ENCODE measurements around the gene BTBD8.
"Not testable (repeated sequence)": the region's sequence is repeated elsewhere in the genome, so short reads cannot be mapped to it uniquely, and the experiment has no call there.

Gene BTBD8

DNA sequence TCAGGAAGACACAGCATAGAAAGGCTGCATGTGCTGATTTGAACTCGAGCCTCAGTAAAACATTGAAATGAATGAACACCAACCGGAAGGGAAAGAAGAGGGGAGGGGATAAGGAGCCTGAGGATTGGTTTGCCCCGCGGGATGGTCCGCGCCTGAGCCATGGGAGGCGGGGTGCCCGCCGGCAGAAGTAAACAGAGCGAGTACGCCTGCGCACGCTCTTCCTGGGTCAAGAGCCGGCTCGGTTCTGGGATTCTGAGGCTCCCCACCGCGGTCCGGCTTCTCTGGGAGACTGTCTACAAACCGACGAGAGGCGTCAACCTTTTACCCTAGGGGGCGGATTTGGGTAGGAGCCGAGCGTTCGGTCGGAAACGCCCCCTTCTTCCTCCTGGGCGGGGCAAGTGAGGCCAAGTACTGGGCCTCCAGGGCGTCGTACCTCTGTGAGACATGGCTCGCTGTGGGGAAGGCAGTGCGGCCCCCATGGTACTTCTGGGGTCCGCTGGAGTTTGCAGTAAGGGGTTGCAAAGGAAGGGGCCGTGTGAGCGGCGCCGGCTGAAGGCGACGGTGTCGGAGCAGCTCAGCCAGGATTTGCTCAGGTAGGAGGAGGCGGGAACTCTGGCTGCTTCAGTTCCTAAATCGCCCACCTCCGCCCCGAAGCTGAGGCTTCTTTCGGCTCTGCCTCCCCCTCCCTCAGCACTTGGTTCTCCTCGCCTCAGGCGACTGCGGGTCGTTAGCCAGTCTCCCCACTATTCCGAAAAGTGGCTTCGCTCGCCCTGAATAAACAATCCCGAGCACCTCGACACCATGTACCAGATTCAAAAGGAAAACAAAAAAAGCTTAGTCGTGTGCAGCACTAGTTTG lies at the start of gene BTBD8:
Gene BTBD8 (plus strand): TSS at position 218 of the 858 bp plus-strand sequence. CDS start 227 bp downstream, at position 445.
- FAIRE-seq = peak; percentile 60
- peak; percentile 76 for DNase-seq (ENCODE audit: insufficient read length, low spot score)

DNA sequence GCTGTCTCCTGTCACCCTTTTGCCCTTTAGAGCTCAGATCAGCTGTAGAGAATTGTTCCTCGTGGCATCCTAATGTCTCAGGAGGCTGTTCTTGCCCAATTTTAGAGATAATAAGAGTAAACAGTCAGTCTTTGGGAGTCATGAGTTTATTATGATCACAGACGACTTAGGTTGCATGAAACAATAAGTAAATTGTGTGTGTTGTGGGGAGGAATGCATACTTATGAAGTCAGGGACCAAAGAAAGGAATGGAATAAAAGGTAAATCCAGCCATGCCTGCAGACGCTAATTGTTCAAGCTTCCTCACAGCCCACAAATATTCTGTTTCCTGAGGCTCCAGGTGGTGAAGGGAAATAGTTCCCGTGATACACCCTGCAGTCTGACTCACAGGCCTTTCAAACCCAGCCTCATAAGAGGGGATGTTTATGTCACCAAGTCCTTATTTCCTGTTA lies 49.5 kb upstream of the BTBD8 start:
- DNase-seq (ENCODE audit: insufficient read length, low spot score) (peak; percentile 30), FAIRE-seq (no peak)

DNA sequence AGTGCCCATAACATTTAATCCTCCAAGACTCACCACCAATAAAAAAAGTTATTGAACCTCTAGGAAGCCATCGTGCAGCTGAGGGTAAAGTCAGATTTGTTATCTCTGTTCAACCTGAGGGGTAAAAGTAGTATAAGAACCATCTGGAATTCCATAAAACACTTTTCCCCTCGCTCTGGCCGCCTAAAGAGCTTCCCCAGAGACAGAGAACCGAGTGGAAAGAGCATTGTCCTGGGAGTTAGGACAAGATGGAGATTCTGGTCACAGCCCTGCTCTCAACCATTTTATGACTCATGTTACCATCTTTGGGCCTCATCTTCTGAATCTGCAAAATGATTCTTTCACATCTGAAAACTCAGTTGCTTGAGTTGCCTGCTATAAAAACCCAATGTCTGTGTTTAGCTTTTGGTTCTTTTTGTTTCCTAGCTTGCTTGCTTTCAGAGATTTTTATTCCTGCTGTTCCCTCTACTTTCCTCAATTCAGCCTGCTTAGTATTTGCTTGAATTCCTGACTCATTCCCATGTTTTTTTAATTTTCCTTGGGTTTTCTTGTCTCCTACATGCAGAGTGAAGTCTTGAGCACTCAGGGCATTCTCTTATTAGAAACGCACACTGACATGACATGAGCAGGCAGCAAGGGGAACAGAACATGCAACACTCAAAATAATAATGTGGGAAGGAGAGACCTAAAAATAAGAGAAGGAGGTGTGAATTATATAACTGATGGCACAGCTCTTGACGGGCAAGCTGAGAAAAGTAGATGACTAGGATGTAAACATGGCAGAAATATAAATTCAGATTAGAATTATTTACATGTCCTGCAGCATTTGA lies 48.6 kb upstream of the BTBD8 start:
- FAIRE-seq (no peak), DNase-seq (ENCODE audit: insufficient read length, low spot score) (no peak)

DNA sequence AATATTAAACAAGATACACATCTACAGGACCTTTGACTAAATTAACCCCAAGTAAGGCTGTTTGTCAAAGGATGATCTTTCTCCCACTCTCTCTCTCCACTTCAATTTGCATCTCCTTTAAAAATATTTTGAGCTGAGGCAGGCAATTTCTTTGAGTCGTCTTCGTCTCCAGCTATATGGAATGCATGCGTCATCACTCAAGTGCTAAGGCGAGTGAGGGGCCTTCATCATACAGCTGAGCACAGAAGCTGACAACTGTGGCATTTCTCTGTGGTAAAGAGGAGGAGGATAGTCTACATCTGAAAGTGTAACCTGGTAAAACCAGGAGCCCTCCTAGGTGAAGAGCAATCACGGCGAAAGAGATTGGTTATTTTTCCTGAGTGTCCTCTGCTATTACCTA lies 42.7 kb upstream of the BTBD8 start:
- FAIRE-seq = no peak

DNA sequence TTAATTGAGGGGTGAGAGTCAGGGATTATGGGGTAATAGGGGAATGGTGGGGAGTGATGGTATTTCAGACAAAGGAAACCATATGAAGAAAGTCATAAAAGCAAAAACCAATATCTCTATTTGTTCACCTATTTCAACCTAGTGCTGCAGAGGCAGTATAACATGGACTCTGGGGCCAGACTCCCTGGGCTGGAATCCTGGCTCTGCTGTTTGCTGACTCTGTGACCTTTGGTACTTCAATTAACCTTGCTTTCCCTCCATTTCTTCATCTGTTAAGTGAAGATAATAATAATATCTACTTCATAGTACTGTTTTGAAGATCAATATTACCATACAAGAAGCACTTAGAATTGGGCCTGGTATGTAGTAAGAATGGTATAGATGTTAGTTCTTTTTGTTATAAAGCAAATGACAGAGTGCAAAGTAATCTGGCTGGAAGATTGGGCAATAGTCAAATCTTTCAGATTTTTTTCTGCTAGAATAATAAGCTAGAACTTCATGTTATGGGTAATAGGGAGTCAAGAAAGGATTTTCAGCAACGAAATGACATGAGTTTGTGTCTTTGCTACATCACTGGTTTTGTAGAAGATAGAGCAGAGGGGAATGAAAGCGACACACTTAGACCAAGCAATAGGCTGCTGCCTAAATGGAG lies 41.3 kb upstream of the BTBD8 start:
- no peak for FAIRE-seq

More for the DNA sequence above, 42.7 kb upstream of the BTBD8 start:
- DNase-seq (ENCODE audit: insufficient read length, low spot score) = peak; percentile 11

DNA sequence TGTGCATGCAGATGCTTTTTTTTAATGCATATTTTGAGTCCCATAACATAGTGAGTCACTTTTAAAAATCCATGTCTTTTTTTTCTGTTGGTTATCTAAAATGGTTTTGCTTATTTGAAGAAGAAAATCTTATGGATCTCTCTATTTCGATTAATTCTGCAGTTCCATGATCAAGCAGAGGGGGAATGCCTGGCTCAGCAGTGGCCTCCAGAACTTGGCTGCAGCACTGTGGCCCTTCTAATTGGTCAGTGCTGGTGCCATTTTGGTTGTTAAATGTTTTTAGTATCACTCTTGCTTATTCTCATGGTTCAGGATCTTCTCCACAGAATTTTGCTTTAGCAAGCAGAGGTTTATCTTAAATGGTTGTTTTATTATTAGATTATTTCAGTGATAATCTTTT lies 39.2 kb upstream of the BTBD8 start:
- FAIRE-seq = no peak
- DNase-seq (ENCODE audit: insufficient read length, low spot score) = no peak

More for the DNA sequence above, 41.3 kb upstream of the BTBD8 start:
- no peak for DNase-seq (ENCODE audit: insufficient read length, low spot score)

DNA sequence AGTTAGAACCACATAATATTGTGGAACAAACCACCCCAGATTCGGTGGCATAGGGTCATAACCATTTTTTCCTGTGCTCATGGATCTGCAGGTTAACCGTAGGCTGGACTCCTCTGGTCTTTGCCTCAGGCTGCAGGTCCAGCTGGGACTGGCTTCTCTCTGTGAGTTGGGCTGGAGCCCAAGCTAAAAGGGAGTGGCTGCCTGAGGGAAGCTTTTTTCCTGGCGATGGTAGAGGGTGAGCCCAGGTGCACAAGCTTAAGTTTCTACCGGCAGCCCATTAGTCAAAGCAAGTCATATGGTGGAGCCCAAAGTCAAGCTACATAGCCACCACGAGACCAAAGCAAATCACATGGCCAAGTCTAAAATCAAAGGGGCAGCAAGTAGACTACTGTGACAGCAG lies 36.5 kb upstream of the BTBD8 start:
- DNase-seq (ENCODE audit: insufficient read length, low spot score) = no peak
- FAIRE-seq = no peak

DNA sequence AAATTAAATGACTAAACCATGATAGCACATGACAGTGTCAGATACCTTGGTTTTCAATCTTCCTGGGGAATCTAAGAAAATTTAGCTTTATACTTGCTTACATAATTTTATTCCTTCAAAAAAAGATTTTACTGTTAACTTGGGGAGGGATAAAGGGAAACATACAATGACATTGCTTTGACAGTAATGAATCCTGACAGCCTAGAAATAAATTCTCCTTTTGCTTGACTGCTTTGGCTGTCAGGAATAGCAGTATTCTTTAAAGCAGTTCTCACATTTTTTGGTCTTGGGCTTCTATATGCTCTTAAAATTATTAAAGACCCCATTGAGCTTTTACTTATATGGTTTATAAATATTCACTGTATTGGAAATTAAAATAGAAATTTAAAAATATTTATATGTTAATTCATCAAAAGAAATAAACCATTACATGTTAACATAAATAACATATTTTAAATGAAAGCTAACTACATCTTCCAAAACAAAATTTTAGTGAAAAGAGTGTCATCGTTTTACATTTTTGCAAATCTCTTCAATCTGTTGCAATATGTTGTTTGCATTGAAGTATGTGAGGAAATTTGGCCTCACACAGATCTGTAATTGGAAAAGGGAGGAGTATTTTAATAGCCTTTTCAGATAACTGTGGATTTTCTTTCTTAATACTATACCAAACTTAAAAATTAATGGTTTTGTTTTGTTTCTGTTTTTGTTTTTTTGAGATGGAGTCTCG lies 34.2 kb upstream of the BTBD8 start:
- FAIRE-seq (no peak), DNase-seq (ENCODE audit: insufficient read length, low spot score) (no peak)

DNA sequence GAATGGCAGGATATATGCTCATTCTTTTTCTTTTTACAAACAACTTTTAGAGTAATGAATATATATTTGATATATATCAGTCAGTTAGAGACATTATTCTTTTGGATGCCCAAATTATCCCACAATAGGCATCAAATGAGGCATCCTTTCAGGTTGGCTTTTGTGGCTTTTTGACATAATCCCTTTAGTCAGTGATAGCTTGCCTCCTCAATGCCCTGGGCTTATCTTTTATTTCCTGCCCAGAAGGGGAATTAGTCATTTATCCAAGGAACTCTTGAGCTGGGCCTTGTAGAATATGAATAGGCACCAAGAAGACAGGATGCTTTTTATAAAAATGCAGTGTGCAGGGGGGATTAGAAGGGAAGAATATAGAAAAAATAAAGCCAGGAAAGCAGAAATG lies 28.2 kb upstream of the BTBD8 start:
- FAIRE-seq = no peak
- DNase-seq (ENCODE audit: insufficient read length, low spot score) = no peak

DNA sequence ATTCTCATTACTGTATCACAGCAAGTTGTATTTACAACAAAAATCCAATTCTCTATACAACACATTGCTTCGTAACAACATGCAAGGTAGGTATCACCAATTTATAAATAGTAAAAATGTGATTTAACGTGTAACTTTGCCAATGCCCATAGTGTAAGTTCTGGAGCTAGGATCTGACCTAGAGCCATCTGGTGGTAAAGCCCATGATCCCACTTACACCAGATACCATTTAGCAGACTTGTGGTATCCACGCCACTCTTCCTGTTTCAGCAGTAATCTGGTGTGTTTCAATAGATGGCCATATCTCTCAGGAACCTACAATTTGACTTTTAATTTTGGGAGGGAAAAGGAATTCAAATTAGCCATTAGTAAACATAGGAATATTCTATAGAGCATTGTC lies 15.1 kb upstream of the BTBD8 start:
- no peak for FAIRE-seq
- DNase-seq (ENCODE audit: insufficient read length, low spot score) = no peak

DNA sequence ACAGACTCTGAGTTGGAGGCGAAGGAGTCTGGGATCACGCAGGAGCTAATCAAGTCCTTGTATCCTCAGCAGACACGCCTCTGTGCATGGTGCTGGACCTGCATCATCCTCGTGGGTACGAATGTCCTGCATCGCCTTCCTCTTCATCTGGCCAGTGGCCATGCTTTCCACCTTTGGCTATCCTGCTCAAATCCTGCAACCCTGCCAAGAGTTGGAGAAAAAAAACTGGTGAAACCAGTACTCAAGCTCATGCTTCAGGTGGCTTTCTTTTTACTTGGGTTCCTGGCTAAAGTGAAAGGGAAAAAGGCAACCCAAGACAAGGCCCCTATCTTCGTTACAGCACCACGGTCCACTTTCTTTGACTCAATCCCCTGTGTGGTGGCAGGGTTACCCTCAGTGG lies 13.8 kb upstream of the BTBD8 start:
- no peak for FAIRE-seq
- DNase-seq (ENCODE audit: insufficient read length, low spot score) = no peak

DNA sequence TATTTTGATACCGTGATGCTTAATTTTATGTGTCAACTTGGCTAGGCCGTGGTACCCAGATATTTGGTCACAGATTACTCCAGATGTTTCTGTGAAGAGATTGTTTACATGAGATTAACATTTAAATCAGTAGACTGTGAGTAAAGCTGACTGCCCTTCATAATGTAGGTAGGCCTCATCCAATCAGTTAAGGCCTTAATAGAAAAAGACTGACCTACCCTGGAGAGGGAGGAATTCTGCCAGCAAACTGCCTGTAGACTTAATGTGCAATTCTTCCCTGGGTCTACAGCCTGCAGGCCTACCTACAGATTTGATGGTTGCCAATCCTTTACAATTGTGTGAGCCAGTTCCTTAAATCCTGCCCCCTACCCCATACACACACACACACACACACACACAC lies 9.3 kb upstream of the BTBD8 start:
- DNase-seq (ENCODE audit: insufficient read length, low spot score) (no peak), FAIRE-seq (no peak)

DNA sequence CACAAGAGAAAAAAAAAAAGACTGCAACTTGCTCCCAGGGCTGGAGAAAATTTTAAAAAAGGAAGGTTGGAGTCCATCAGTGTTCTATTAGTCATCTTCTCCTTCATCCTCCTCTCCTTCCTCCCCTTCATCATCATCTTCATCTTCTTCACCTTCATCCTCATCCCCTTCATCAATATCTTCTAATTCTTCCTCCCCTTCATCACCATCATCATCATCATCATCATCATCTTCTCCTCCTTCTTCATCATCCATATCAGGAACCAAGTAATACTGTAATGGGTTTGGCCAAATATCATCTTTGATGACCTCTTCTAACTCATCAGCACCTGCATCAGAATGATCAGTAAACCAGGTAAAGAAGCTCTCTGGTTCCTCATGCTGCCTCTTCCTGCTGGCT lies 5.7 kb upstream of the BTBD8 start:
- FAIRE-seq; DNase-seq (ENCODE audit: insufficient read length, low spot score): not testable (repeated sequence)

DNA sequence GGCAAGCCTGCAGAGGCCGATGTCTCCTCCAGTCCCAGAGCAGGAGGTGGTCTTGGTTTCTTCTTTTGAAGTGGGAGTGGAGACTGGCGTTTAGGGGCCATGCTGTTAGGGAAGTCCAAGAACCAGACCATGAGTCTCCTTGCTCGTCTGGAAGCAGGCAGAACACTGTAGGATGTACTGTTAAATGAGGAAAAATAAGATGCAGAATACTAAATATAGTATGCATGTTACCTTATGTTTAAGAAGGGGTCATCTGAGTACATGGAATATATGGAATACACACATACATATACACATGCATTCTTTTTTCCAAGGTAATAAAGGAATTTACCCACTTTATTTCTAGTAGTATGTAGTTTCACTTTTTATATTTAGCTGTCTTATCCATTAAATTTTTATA lies 4.8 kb upstream of the BTBD8 start, which contains the start of gene SETSIP:
Gene SETSIP (minus strand): TSS at position 101 of the 400 bp plus-strand sequence. CDS start 0 bp downstream, at position 101.
- FAIRE-seq (no peak), DNase-seq (ENCODE audit: insufficient read length, low spot score) (no peak)

DNA sequence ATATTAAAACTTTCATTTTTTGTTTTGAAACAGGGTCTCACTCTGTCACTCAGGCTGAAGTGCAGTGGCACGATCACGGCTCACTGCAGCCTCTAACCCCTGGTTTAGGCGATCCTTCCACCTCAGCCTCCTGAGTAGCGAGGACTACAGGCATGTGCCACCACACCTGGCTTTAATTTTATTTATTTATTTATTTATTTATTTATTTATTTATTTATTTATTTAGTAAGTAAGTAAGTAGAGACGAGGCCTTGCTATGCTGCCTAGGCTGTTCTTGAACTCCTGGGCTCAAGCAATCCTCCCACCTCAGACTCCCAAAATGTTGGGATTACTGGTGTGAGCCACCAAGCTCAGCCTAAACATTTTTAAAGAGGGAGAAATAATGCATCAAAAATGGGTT lies 3.8 kb upstream of the BTBD8 start:
- DNase-seq (ENCODE audit: insufficient read length, low spot score) = no peak
- no peak for FAIRE-seq

DNA sequence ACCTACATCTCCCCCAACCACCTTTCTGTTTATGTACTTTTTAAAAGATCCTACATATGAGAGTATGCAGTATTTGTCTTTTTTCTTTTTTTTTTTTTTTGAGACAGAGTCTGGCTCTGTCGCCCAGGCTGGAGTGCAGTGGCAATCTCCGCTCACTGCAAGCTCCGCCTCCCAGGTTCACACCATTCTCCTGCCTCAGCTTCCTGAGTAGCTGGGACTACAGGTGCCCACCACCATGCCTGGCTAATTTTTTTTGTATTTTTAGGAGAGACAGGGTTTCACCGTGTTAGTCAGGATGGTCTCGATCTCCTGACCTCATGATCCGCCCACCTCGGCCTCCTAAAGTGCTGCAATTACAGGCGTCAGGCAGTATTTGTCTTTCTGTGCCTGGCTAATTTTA lies 2.1 kb upstream of the BTBD8 start:
- not testable (repeated sequence) for DNase-seq (ENCODE audit: insufficient read length, low spot score); FAIRE-seq

DNA sequence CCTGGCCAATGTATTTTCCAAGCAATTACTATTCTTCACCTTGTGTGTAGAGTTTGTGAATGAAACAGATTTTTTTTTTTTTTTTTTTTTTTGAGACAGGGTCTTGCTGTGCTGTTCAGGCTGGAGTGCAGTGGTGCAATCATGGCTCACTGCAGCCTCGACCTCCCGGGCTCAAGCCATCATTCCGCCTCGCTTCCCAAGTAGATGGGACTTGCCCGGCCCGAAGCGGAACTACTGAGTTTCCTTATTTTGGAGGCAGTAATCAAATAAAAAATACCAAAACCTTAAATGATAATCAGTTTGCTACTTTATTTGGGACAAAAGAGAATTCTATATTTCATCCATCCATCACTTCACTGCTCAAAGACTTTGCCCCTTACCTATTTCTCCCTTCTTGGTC lies 704 bp upstream of the BTBD8 start:
- no peak for FAIRE-seq
- DNase-seq (ENCODE audit: insufficient read length, low spot score) = no peak

DNA sequence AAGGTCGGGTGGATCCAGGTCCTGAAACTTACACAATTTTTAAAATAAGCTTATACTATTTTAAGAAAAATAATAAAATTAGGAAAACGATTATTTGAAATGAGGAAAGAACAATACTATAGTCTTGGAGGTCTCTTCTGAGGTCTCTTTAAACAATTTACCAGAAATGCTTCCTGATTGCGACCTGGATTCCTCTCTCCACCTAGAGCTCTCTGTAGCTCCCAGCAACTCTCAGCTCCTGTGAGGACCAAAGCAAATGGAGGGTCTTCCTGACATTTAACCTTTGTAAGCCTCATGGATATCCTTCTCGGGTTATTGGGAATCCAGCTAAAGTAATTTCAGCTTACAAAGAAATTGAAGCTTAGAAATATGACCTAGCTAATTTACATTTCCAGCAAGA lies 886 bp downstream of the BTBD8 start:
- no peak for FAIRE-seq
- DNase-seq (ENCODE audit: insufficient read length, low spot score) = no peak

DNA sequence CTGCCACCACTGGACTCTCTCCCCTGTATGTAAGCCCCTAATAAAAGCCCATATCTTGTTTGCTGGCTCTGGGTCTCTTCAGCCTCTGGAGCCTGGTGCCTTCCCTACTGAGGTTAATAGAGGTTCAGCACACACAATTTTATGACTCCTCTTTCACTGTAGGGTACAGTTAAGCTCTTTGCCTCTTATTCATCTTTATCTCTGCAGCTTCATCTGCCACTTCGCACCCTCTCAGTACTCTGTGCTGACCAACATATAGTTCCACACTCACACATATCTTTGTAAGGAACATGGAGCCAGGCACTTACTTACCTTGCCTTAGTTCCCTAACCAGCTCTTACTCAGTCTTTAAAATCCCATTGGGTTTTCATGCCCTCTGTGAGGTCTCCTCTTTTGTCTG lies 4.5 kb downstream of the BTBD8 start:
- DNase-seq (ENCODE audit: insufficient read length, low spot score) = no peak
- FAIRE-seq = no peak

DNA sequence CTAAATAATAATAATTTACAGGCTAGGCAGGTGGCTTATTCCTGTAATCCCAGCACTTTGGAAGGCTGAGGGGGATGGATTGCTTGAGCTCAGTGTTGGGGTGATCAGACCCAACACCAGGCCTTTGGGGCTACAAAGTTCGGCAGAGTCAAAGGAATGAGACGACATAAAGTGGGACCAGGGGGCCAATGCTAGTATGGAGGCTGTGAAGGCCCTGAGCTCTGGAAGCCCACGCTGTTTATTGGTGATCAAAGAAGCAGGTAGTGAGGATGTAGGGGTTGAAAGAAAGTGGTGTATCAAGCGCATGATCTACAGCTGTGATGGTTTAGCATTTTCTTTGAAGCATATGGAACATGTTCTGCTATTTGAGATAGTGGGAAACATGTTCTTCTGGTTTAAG lies 5.6 kb downstream of the BTBD8 start:
- FAIRE-seq (no peak), DNase-seq (ENCODE audit: insufficient read length, low spot score) (no peak)
